Cardiac muscle cell (in vitro differentiated cells and primary cell): ENCODE data around the gene FGF5. TPM values are rescaled to one million over a fixed set of nuclear protein-coding genes. Genes with fewer than 3 reads are reported as not detected.

Experiments
- DNase-seq, 2 donors: peaks; one replicate each; pipeline versions ENCODE4 v3.0.0 to v3.0.0-alpha.2; 2010 to 2017; ENCODE audit warnings: low read depth in 1 of 2, low spot score in 1 of 2
- H3K27ac ChIP-seq: fragments of 200-600 bp; sonication (generic); 2 replicates; pipeline ENCODE4 v1.5.1; 2016
- H3K27me3 ChIP-seq: fragments of 200-600 bp; sonication (generic); 2 replicates; pipeline ENCODE4 v1.6.0; 2016; ENCODE audit warnings: control low read depth
- H3K36me3 ChIP-seq: fragments of 200-600 bp; sonication (generic); 2 replicates; pipeline ENCODE4 v1.5.1; 2016; ENCODE audit warnings: control low read depth
- H3K4me1 ChIP-seq: fragments of 200-600 bp; sonication (generic); 2 replicates; pipeline ENCODE4 v1.8.1; 2017; ENCODE audit warnings: low read depth, mild to moderate bottlenecking, mixed run types
- H3K4me3 ChIP-seq: fragments of 200-600 bp; sonication (generic); 2 replicates; pipeline ENCODE4 v1.5.1; 2016; ENCODE audit warnings: mild to moderate bottlenecking
- H3K9me3 ChIP-seq: fragments of 200-600 bp; sonication (generic); 2 replicates; pipeline ENCODE4 v1.5.1; 2017; ENCODE audit warnings: low read depth, mild to moderate bottlenecking, control low read depth
- polyA plus RNA-seq: library from polyadenylated mRNA; unstranded; fragments of >200 nt; fragmentation: Nextera tagmentation; extraction: Ambion mirVana; gene quantifications from 2 replicates; pipeline ENCODE4 v1.2.1, GENCODE V29; 2016
- total RNA-seq: library from RNA; depleted of rRNA; stranded (reverse); fragments of >200 nt; gene quantifications from 2 replicates; pipeline ENCODE4 v1.2.3, GENCODE V29; 2016
- TF ChIP-seq, protein P1 (sequence below): IDR thresholded peaks from 2 replicates; pipeline ENCODE4 v1.5.1; 2012; ENCODE audit warnings: low read depth, mild to moderate bottlenecking, low read length

FGF5 gene
- total and polyA plus RNA-seq, 2 experiments from 2014 or later: 0.21 to 2.0 TPM

DNA sequence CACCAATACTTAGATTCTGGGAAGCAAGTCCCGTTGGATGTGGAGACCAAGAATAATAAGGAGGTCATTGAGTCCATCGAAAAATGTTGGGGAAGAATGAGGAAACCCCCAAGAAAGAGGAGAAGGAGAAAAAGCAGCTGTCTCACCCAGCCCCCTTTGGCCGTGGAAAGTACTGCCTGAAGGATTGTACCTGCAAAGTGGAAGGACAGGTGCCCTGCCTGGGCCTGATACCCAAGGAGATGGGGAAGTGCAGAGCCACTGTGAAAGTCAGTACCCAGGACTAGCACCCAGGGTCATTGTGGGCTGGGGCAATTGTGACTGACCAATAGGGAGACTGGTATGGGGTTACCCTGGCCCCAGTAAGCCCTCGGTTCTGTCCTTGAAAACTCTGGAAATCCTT, 55.3 kb downstream of the FGF5 start:
- no peak overlapping the region for H3K27ac ChIP-seq
- no peaks in the 10 kb centered on the region for H3K9me3 ChIP-seq
- no peaks in the 10 kb centered on the region for H3K36me3 ChIP-seq
- H3K27me3 ChIP-seq: peaks cover 9% of the 10 kb centered on the region
- no peaks in the 10 kb centered on the region for H3K4me1 ChIP-seq
- TF ChIP-seq, protein P1, sequence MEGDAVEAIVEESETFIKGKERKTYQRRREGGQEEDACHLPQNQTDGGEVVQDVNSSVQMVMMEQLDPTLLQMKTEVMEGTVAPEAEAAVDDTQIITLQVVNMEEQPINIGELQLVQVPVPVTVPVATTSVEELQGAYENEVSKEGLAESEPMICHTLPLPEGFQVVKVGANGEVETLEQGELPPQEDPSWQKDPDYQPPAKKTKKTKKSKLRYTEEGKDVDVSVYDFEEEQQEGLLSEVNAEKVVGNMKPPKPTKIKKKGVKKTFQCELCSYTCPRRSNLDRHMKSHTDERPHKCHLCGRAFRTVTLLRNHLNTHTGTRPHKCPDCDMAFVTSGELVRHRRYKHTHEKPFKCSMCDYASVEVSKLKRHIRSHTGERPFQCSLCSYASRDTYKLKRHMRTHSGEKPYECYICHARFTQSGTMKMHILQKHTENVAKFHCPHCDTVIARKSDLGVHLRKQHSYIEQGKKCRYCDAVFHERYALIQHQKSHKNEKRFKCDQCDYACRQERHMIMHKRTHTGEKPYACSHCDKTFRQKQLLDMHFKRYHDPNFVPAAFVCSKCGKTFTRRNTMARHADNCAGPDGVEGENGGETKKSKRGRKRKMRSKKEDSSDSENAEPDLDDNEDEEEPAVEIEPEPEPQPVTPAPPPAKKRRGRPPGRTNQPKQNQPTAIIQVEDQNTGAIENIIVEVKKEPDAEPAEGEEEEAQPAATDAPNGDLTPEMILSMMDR: no peak
- H3K4me3 ChIP-seq: no peak overlapping the region
- DNase-seq: no peak

DNA sequence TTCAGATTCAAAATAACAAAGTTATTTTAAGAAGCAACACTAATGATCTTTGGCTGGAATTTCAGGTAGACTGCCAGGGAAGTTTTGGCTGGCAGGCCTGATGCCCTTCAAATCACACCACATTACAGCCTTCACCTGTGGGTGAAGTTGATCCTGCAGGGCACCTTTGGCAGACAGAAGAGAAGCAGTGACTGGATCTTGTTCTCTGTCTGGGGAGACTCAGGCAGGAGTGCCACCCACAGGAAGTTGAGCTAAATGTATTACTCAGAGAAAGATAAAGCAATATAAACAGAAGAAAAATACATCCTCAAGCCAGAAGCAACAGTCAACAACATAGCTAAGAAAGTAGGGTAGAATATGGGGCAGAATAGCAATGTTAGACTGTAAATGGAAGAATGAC, 56.3 kb downstream of the FGF5 start:
- no peaks in the 10 kb centered on the region for H3K36me3 ChIP-seq
- no peaks in the 10 kb centered on the region for H3K4me1 ChIP-seq
- H3K27ac ChIP-seq: no peak overlapping the region
- TF ChIP-seq, protein P1: peak; percentile 41
- peak in 1 of 2 donors; percentile 58 for DNase-seq
- H3K9me3 ChIP-seq: no peaks in the 10 kb centered on the region
- H3K27me3 ChIP-seq: peaks cover 3% of the 10 kb centered on the region
- no peak overlapping the region for H3K4me3 ChIP-seq

- Histone ChIP-seq H3K36me3 (no peaks in the 10 kb centered on the region), H3K4me3 (no peak overlapping the region), H3K9me3 (no peaks in the 10 kb centered on the region), H3K27ac (no peak overlapping the region), H3K4me1 (peaks cover under 1% of the 10 kb centered on the region), H3K27me3 (no peaks in the 10 kb centered on the region)
- DNase-seq: no peak
- TF ChIP-seq, protein P1: no peak
These were observed 57.7 kb downstream of the FGF5 start for GRCh38 chr4:80324171-80324570.

DNA sequence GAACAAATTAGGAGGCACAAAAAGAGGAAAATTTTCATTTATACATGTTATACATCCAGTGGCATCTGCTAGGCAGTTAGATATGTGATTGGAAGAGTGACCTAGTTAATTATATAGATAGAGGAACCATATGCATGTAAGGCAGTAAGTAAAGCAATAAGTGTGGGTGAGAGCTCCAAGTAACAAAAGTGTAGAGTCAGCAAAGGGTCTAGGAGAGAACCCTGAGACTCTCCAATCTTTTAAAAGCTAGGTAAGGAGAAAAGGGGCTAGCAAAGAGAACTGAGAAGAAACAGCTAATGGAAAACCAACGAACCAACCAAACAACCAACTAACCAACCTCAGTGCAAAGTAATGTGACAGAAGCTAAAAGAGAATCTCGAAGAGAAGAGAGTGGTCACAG, 65.2 kb downstream of the FGF5 start:
- Histone ChIP-seq H3K4me1 (peaks cover 11% of the 10 kb centered on the region), H3K27ac (no peak overlapping the region), H3K9me3 (no peaks in the 10 kb centered on the region), H3K36me3 (no peaks in the 10 kb centered on the region), H3K4me3 (no peak overlapping the region), H3K27me3 (peaks cover 18% of the 10 kb centered on the region)
- DNase-seq: no peak
- TF ChIP-seq, protein P1: no peak

- Histone ChIP-seq H3K4me3 (no peak overlapping the region), H3K27ac (no peak overlapping the region), H3K36me3 (no peaks in the 10 kb centered on the region), H3K4me1 (peaks cover 11% of the 10 kb centered on the region), H3K9me3 (no peaks in the 10 kb centered on the region), H3K27me3 (peaks cover 22% of the 10 kb centered on the region)
- DNase-seq: peak in 1 of 2 donors; percentile 6
- TF ChIP-seq, protein P1: no peak
These were observed 66.7 kb downstream of the FGF5 start for GRCh38 chr4:80333121-80333520.

DNA sequence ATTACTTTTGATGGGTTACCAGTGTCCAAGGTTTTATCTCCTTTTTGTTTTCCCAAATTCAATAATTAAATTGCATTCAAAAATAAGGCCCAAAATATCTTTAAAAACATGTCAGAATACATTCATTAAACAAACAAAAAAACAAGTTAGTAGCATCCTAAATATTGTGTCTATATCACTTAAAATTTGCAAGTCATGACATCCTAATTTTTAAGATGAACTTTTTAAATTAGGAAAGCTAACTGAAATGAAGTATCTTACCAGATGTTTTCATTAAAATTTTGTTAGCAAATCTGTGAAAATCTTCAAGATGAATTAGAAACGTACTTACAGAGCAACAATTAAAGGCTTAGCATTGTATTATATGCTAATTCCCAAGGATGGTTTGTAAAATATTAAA, 68.1 kb downstream of the FGF5 start:
- Histone ChIP-seq H3K27ac (no peak overlapping the region), H3K9me3 (no peaks in the 10 kb centered on the region), H3K4me3 (no peak overlapping the region), H3K36me3 (no peaks in the 10 kb centered on the region), H3K27me3 (peaks cover 22% of the 10 kb centered on the region), H3K4me1 (peaks cover 7% of the 10 kb centered on the region)
- TF ChIP-seq, protein P1: no peak
- no peak for DNase-seq
